Activated CD8-positive, alpha-beta memory T cell treated with anti-CD3 and anti-CD28 coated beads, Interleukin-2, amount 50 U/mL, for 1 hour (primary cell): ENCODE data around the gene RSPO4.
"Not testable (repeated sequence)": the region's sequence is repeated elsewhere in the genome, so short reads cannot be mapped to it uniquely, and the experiment has no call there.

Experiments
- DNase-seq: peaks from one replicate; pipeline ENCODE4 v3.0.0-alpha.2; 2020; ENCODE audit errors: extremely low read depth

The RSPO4 gene

GRCh38 chr20:1001911-1002681 is at the start of gene RSPO4:
Gene RSPO4 (minus strand): TSS chr20:1002311. CDS start chr20:1002164, 147 bp downstream.
- DNase-seq: no peak

GRCh38 chr20:1050440-1050839 is 48.3 kb upstream of the RSPO4 start:
- DNase-seq: no peak

GRCh38 chr20:1045860-1046418 is 43.8 kb upstream of the RSPO4 start:
- no peak for DNase-seq

GRCh38 chr20:1041845-1042390 is 39.8 kb upstream of the RSPO4 start:
- DNase-seq: no peak

- no peak for DNase-seq
Measured at GRCh38 chr20:1038205-1038604, 36.1 kb upstream of the RSPO4 start.

GRCh38 chr20:1037039-1037438 is 34.9 kb upstream of the RSPO4 start:
- no peak for DNase-seq

- DNase-seq: no peak
Measured at GRCh38 chr20:1035466-1035865, 33.4 kb upstream of the RSPO4 start.

GRCh38 chr20:1034415-1034789 is 32.3 kb upstream of the RSPO4 start:
- no peak for DNase-seq

GRCh38 chr20:1033751-1034414 is 31.8 kb upstream of the RSPO4 start:
- DNase-seq: no peak

- DNase-seq: no peak
Measured at GRCh38 chr20:1029980-1030379, 27.9 kb upstream of the RSPO4 start.

- not testable (repeated sequence) for DNase-seq
Measured at GRCh38 chr20:1026214-1026613, 24.1 kb upstream of the RSPO4 start.

GRCh38 chr20:1022871-1023270 is 20.8 kb upstream of the RSPO4 start:
- DNase-seq: no peak

GRCh38 chr20:1020614-1021013 is 18.5 kb upstream of the RSPO4 start:
- no peak for DNase-seq

GRCh38 chr20:1019344-1019743 is 17.2 kb upstream of the RSPO4 start:
- no peak for DNase-seq

GRCh38 chr20:1017677-1018076 is 15.6 kb upstream of the RSPO4 start:
- no peak for DNase-seq

- no peak for DNase-seq
Measured at GRCh38 chr20:1015181-1015580, 13.1 kb upstream of the RSPO4 start.

- no peak for DNase-seq
Measured at GRCh38 chr20:1014471-1014870, 12.4 kb upstream of the RSPO4 start.

GRCh38 chr20:1013566-1014340 is 11.6 kb upstream of the RSPO4 start:
- DNase-seq: no peak

- DNase-seq: no peak
Measured at GRCh38 chr20:1012359-1013168, 10.5 kb upstream of the RSPO4 start.

- no peak for DNase-seq
Measured at GRCh38 chr20:1010659-1011058, 8.5 kb upstream of the RSPO4 start.

- DNase-seq: no peak
Measured at GRCh38 chr20:1005452-1006027, 3.4 kb upstream of the RSPO4 start.
